NCI-H187 (cell line): ENCODE results near the gene SLC49A3.
"Not testable (repeated sequence)": the region's sequence is repeated elsewhere in the genome, so short reads cannot be mapped to it uniquely, and the experiment has no call there.

Experiments
- DNase-seq, 2 experiments: peaks; one replicate each; lab custom pipeline; 2025; lab: John Stamatoyannopoulos, UW

SLC49A3 gene

DNA sequence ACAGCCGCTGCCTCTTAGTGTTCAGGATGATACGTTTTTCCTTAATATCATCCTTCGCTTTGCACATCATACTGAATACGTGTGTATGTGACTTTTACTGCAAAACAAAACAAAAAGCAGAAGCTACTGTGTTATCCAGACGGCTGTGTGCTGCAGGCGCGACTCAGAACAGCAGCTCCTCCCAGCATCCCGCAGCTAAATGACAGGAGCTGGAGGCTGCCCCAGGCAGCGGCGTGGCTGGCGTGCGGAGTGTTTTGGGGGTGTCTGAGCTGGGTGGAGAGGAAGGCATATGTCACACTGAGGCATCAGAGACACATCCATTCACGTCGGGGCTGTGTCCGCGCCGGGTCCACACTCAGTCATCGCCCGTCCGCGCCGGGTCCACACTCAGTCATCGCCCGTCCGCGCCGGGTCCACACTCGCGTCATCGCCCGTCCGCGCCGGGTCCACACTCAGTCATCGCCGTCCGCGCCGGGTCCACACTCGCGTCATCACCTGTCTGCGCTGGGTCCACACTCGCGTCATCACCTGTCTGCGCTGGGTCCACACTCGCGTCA, 33.3 kb upstream of the SLC49A3 start:
- DNase-seq, result no peak

DNA sequence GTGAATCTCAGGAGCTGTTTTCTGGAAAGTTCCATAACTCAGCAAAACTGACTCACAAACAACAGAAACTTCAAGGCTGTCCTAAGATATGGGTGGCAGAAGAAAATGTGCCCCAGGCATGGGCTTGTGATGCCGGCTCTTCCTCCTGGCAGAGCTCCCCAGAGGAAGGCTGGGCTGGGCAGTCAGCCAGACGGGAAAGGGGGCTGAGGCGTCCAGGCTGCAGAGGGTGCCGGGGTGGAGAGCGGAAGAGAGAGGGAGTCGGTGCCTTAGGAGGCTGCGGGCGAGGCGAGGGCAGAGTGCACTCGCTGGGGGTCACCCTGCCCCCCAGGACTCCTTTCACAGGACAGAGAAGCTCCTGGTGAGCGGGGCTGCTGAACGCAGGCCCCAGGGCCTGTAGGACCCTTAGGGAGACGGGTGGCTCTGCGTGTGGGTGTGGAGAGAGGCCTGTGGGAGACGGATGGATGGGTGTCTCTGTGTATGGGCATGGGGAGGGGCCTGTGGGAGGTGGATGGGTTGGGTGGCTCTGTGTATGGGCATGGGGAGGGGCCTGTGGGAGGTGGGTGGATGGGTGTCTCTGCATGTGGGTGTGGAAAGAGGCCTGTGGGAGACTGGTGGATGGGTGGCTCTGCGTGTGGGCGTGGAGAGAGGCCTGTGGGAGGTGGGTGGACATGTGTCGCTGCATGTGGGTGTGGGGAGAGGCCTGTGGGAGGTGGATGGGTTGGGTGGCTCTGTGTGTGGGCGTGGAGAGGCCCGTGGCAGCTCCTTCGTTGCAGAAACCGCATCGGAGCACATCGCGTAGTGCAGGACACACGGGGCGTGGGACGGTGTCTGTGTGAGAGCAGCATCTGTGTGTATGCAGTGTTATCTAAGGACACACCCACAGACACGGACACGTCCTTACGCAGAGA, 32.6 kb upstream of the SLC49A3 start:
- no peak for DNase-seq

DNA sequence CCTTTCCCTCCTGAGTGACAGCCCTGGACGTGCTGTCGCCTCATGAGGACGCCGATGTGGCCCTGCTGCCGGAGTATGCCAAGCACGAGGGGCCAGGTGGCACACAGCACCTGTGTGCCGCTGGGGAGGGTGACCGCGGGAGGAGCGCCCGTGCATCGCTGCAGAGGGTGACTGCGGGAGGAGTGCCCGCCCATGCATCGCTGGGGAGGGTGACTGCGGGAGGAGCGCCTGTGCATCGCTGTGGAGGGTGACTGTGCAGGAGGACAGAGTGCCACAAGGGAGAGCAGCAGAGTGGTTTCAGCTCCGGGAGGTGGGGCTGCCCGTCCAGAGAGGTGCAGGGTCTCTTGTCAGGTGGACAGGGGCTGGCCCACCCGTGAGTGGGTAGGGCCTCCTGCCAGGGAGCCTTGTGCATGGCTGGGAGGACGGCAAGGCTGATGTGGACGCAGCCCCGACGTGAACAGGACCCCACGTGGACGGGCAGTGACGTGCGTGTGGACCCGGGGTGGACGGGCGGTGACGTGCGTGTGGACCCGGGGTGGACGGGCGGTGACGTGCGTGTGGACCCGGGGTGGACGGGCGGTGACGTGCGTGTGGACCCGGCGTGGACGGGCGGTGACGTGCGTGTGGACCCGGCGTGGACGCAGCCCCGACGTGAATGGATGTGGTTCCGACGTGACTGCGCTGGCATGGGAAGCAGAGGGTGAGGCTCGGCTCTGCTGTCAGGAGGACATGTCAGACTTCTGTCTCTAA, 31.3 kb upstream of the SLC49A3 start:
- DNase-seq, result no peak

DNA sequence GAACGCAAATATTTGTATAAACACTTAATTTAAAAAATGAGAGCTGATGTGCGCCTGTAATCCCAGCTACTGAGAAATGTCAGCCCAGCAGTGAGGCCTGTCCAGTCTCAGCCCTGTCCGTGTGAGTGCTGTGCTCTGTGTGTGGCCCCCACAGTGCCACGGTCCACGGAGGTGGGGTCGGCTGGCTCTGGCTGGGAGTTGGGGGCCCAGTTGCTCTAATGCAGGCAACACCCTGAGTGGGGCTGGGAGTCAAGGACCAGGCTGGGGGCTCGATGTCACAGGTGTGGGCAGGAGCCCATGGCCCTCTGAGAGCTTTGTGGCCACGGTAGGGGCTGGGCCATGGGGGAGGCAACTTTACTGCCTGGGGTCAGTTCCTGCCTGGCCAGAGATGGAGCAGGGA, 29.5 kb upstream of the SLC49A3 start:
- DNase-seq, result no peak

DNA sequence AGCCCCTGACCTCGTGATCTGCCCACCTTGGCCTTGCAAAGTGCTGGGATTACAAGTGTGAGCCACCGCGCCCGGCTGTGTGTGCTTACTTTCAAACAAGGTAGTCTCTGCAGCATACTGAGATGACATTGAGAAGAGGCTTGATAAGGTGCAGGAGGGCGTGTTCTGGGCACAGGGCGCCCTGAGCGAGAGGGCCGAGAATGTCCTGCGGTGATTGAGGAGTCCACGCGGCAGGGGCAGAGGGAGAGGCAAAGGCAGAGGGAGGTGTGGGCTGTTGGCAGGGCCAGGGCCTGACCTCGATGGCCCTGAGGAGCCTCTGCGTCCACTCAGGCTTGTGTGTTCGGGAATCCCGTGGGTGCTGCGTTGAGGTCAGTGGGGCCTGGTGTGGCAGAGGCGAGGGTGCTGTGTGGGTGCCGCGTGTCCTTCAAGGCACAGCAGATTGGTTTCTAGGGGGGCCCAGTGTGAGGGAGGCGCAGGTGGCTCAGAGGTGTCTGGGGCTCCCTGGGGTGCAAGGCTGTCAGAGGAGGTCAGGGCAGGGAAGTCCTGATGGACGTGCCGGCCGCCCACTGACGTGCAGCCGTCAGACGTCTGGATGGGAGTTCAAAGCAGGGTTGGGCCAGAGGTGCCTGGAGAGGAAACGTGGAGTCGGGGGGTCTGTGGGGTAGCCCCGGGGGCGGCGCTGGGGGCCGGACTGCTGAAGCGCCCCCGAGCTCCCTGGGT, 28.8 kb upstream of the SLC49A3 start:
- no peak for DNase-seq

DNA sequence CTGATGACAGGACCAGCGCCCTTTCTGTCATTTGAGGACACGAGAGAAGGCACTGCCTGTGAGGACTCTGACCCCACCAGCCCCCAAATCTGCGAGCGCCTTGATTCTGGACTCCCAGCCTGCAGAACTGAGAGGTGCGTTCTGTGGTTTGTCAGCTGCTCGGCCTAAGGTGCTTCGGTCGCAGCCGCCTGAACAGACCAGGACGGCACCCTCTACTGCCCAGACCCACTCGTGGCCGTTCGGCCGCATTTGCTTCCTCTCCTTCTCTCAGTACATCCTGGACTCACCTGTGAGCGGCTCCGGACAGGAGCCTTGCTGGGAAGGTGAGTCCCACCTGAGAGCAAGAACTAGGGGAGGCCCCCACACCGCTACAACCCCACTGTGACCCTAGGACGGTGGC, 25.1 kb upstream of the SLC49A3 start:
- DNase-seq, result no peak

DNA sequence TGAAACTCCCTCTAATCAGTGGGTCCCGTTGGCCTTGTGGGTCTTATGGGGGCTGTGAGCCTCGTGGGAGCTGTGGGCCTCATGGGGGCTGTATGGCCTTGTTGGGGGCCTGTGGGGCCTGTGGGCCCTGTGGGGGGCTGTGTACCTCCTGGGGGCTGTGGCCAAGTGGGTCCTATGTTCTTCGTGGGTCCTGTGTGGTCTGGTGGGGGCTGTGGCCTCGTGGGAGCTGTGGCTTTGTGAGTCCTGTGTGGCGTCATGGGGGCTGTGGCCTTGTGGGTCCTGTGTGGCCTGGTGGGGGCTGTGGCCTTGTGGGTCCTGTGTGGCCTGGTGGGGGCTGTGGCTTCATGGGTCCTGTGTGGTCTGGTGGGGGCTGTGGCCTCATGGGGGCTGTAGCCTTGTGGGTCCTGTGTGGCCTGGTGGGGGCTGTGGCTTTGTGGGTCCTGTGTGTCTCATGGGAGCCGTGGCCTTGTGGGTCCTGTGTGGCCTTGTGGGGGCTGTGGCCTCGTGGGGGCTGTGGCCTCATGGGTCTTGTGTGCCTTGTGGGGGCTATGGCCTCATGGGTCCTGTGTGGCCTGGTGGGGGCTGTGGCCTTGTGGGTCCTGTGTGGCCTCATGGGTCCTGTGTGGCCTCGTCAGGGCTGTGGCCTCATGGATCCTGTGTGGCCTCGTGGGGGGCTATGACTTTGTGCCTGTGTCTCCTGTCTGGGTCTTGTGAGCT, 24.1 kb upstream of the SLC49A3 start:
- DNase-seq, result no peak

DNA sequence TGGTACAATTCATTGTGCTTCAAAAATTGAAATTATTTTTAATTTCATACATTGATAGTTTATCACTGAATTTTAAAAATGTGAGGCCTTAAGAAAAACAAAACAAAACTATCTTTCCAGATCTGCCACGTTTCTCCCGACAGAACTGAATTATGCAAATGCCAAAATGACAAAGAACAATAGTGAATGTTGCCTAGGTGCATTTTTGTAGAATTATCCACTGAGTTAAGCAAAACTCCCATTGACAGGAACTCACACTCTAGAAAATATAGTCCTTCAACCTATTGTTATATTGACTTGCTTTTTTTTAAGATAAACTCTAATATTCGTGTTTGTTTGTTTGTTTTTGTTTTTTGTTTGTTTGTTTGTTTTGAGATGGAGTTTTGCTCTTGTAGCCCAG, 23.1 kb upstream of the SLC49A3 start:
- no peak for DNase-seq

DNA sequence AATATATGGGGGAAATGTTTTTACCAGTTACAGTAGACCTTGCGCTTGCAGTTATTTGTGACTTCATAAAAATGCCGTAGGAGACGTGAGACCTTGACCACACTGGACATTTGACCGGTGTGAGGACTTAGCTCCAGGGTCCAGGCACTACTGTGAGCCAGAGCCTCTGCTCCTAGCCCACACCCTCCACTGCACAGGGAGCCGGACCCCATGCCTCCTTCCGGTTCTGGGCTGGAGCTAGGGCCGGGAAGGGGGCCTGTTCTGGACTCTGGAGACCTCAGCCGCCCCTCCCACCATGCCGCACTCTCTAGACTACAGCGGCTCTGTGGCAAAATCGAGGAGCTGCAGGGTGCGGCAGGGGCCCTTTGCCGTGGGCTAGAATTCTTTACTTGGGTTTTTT, 22.0 kb upstream of the SLC49A3 start:
- no peak for DNase-seq

DNA sequence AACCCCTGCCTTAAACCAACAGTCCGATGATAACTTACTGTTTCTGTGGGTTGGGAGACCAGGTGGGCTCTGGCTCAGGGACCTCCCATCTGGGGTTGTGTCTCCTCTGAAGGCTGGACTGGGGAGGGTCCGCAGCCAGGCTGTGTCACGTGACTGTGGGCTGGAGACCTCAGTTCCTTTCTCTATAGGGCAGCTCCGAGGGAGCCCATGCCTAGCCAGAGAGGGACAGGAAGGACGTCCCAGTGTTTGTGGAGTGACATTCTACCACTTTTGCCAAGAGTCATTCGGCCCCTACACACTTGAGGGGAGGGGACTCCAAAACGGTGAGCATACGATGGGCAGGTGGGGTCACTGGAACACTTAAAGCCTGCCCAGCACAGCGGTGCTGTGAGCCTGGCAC, 21.2 kb upstream of the SLC49A3 start:
- DNase-seq, result no peak

DNA sequence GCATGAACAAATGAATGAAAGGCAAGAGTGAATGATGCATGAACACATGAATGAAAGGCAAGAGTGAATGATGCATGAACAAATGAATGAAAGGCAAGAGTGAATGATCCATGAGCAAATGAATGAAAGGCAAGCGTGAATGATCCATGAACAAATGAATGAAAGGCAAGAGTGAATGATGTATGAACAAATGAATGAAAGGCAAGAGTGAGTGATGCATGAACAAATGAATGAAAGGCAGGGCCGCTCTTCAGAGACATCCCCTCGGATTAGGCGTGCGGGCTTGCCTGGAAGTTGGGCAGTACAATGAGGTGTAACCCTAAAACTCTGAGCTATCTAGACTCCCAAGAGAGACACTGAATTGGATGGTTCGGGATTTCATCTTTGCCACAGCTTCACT, 20.4 kb upstream of the SLC49A3 start:
- DNase-seq, result no peak

DNA sequence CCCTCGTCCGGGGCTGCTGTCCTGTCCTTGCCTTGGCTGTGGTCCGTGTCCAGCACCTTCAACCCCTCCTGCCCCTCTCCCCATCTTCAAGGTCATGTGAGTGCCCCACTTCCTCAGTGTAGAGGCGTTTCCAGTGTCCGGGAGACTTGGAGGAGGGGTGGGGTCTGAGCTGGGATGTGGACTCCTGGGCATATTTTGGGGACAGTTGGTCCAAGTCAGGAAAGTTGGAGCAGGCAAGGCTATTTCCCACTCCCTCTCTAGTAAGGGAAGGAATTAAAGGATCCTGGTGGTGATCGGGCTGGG, 19.6 kb upstream of the SLC49A3 start:
- no peak for DNase-seq

DNA sequence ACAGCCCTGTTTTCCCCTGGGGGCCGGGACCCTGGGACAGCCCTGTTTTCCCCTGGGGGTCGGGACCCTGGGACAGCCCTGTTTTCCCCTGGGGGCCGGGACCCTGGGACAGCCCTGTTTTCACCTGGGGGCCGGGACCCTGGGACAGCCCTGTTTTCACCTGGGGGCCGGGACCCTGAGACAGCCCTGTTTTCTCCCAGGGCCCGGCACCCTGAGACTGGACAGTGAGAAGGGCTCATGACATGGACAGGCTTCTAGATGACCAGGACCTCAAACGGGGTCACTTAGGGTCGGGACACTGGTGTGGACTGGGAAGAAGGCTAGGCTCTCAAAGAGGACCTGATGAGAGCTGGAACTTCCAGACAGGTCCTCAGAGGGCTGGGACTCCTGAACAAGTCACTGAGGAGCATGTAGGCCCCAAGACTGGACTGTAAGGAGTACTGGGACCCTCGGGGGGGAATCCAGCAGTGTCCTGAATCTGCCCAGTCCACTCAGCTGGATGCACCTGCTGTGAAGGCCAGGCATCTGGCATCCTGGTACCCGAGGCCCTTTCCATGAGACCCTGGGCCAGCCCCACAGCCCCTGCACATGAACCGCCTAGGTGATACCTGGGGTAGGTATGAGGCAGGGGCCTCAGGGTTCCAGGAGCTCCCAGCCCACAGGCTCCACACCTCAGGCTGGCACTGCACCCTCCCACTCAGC, 19.1 kb upstream of the SLC49A3 start:
- no peak for DNase-seq

DNA sequence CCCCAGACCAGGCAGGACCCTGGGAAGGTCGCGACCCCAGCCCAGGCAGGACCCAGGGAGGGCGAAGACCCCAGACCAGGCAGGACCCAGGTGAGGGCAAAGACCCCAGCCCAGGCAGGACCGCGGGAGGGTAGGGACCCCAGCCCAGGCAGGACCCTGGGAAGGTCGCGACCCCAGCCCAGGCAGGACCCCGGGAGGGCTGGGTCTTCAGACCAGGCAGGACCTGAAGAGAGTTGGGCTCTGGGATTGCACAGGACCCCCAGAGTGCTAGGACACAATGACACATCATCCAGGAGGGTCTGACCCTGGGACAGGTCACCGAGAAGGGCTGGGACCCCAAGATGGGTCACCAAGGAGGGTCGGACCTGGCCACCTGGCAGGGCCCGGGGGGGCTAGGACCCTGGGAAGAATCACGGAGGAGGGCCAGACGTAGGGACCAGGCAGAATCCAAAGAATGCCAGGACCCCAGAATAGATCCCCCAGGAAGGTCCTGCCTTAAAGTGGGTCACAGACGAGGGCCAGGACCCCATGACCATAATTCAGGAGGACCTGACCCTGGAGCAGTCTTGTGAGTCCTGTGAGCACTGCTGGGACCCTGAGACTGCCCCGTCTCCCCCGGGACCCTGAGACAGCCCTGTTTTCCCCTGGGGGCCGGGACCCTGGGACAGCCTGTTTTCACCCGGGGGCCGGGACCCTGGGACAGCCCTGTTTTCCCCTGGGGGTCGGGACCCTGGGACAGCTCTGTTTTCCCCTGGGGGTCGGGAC, 18.1 kb upstream of the SLC49A3 start:
- no peak for DNase-seq

DNA sequence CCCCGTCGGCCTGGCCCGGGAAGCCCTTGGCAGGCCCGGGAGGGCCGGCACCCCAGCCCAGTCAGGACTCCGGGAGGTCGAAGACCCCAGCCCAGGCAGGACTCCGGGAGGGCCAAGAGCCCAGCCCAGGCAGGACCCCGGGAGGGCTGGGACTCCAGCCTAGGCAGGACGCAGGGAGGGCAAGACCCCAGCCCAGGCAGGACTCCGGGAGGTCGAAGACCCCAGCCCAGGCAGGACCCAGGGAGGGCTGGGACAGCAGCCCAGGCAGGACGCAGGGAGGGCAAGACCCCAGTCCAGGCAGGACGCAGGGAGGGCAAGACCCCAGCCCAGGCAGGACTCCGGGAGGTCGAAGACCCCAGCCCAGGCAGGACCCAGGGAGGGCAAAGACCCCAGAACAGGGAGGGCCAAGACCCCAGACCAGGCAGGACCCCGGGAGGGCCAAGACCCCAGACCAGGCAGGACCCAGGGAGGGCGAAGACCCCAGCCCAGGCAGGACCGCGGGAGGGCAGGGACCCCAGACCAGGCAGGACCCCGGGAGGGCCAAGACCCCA, 17.2 kb upstream of the SLC49A3 start:
- not testable (repeated sequence) for DNase-seq

DNA sequence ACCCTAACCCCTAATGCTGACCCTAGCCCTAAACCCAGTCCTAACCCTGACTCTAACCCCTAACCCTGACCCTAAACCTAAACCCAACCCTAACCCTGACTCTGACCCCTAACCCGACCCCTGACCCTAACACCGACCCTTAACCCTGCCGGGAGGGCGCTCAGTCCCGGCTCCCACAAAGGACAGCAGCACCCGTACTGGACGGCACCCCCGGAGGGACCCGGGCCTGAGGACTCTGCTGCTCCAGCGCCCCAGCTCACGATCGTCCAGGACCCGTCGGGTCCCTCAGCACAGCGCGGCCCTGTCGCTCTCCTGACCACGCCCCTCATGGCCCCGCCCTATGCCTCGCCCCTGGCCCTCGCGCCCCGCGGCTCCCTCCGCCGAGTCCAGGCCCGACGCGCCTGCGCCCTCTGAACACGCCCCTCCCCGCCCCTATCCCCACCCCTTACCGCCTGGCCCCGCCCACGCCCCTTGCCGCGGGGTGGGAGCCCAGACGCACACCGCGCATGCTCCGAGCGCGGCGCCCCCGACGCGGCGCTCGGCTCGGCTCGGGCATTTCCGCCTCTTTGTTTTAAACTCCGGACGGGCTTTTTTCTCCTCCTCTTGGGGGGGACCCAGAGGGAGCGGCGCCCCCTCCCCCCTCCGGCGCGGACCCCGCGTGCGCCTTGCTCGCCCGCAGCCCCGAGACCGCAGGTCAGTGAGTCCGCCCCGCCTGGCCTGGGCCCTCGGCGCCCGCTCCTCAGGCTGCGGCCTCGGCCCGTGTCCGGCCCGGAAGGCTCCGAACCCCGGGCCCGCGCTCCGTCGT, 16.5 kb upstream of the SLC49A3 start, which contains the start of gene PCGF3:
TSS of gene PCGF3 (plus strand) at position 555 of the 805 bp plus-strand sequence. CDS start 27,849 bp downstream, outside the sequence.
- DNase-seq, result peak; percentile 98

DNA sequence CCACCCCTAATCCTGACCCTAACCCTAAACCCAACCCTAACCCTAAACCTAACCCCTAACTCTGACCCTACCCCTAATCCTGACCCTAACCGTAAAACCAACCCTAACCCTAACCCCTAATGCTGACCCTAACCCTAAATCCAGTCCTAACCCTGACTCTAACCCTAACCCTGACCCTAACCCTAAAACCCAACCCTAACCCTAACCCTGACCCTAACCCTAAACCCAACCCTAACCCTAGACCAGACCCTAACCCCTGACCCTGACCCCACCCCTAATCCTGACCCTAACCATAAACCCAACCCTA, 16.0 kb upstream of the SLC49A3 start:
- no peak for DNase-seq

DNA sequence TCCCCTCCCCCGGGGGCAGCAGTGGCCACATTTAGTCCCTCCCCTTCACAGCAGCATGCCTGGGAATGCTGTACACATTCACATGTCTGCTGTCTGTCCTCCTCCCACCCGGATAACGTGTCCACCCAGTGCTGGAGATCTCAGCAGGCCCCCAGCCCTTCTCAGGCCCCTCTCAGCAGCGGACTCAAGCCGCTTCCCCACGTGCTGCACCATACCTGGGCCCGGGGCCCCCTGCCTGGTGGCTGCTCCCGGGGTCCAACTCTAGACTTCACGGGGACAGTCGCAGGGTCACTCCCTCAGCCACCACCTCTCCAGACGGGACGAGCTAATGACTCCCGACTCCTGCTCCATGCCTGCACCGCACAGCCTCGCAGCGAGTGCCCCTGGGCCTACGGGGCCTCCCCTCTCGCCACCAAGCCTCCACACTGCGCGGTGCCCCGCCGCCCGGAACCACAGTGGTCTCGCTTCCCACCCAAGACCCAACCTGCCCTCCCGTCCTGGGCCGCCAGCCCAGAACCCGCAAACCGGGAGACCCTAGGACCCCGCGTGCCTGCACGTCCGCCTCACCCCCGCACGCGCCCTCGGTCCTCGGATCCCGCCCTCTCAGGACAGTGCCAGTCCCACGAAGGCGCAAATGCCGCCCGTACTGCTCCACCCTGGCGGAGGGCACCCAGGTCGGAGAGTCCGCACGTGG, 15.4 kb upstream of the SLC49A3 start:
- no peak for DNase-seq
